ENCODE measurements around the gene FN1.

FN1 gene

GRCh38 chr2:215450188-215451011 is 14.5 kb upstream of the FN1 start:
- no peak for TF ChIP-seq CTCF (IDR thresholded peaks at IDR 0.05)
- Histone ChIP-seq H3K9me3 (no peaks in the 10 kb centered on the region), H3K27ac (no peak overlapping the region), H3K4me1 (no peaks in the 10 kb centered on the region), H3K4me3 (no peak overlapping the region), H3K27me3 (no peaks in the 10 kb centered on the region), H3K36me3 (no peaks in the 10 kb centered on the region)
- intact Hi-C loops (cut with DNase I; ENCODE audit: low total_unique reads), result no loop called here
- DNase-seq, result no peak

- no peaks in the 10 kb centered on the region for H3K27me3 ChIP-seq
- intact Hi-C loops (cut with DNase I; ENCODE audit: low total_unique reads), result loop anchor here (10.0 kb wide), 1 partner anchor 397 kb away; no protein-coding TSS in a partner anchor
- no peaks in the 10 kb centered on the region for H3K9me3 ChIP-seq
- no peaks in the 10 kb centered on the region for H3K4me1 ChIP-seq
- H3K4me3 ChIP-seq, result no peak overlapping the region
- no peak for DNase-seq
- no peak overlapping the region for H3K27ac ChIP-seq
- H3K36me3 ChIP-seq, result no peaks in the 10 kb centered on the region
- no peak for TF ChIP-seq CTCF (IDR thresholded peaks at IDR 0.05)
Observed at GRCh38 chr2:215447673-215448081, 11.8 kb upstream of the FN1 start.

GRCh38 chr2:215447056-215447455 is 11.2 kb upstream of the FN1 start:
- Histone ChIP-seq H3K36me3 (no peaks in the 10 kb centered on the region), H3K4me3 (no peak overlapping the region), H3K27me3 (no peaks in the 10 kb centered on the region), H3K4me1 (no peaks in the 10 kb centered on the region), H3K9me3 (no peaks in the 10 kb centered on the region), H3K27ac (no peak overlapping the region)
- no peak for TF ChIP-seq CTCF (IDR thresholded peaks at IDR 0.05)
- intact Hi-C loops (cut with DNase I; ENCODE audit: low total_unique reads), result loop anchor here (10.0 kb wide), 1 partner anchor 398 kb away; no protein-coding TSS in a partner anchor
- DNase-seq, result no peak

- no peak for TF ChIP-seq CTCF (IDR thresholded peaks at IDR 0.05)
- no peaks in the 10 kb centered on the region for H3K27me3 ChIP-seq
- intact Hi-C loops (cut with DNase I; ENCODE audit: low total_unique reads), result loop anchor here (10.0 kb wide), 1 partner anchor 402 kb away; no protein-coding TSS in a partner anchor
- H3K36me3 ChIP-seq, result no peaks in the 10 kb centered on the region
- no peak for DNase-seq
- H3K4me1 ChIP-seq, result peaks cover 0 to 29% (median 7%) of the 10 kb centered on the region in 4 donors
- no peaks in the 10 kb centered on the region for H3K9me3 ChIP-seq
- H3K27ac ChIP-seq, result no peak overlapping the region
- no peak overlapping the region for H3K4me3 ChIP-seq
Observed at GRCh38 chr2:215442401-215442787, 6.5 kb upstream of the FN1 start.

GRCh38 chr2:215441560-215442400 is 5.9 kb upstream of the FN1 start:
- no peaks in the 10 kb centered on the region for H3K36me3 ChIP-seq
- H3K27ac ChIP-seq, result no peak overlapping the region
- H3K4me3 ChIP-seq, result no peak overlapping the region
- no peak for TF ChIP-seq CTCF (IDR thresholded peaks at IDR 0.05)
- peaks cover 0 to 30% (median 7%) of the 10 kb centered on the region in 4 donors for H3K4me1 ChIP-seq
- H3K27me3 ChIP-seq, result no peaks in the 10 kb centered on the region
- intact Hi-C loops (cut with DNase I; ENCODE audit: low total_unique reads), result loop anchor here (10.0 kb wide), 1 partner anchor 403 kb away; no protein-coding TSS in a partner anchor
- H3K9me3 ChIP-seq, result no peaks in the 10 kb centered on the region
- no peak for DNase-seq

Data from tibial artery (tissue), 4 donors.